ENCODE data around the gene DNM2.
"Not testable (repeated sequence)": the region's sequence is repeated elsewhere in the genome, so short reads cannot be mapped to it uniquely, and the experiment has no call there.

DNM2 gene

DNA sequence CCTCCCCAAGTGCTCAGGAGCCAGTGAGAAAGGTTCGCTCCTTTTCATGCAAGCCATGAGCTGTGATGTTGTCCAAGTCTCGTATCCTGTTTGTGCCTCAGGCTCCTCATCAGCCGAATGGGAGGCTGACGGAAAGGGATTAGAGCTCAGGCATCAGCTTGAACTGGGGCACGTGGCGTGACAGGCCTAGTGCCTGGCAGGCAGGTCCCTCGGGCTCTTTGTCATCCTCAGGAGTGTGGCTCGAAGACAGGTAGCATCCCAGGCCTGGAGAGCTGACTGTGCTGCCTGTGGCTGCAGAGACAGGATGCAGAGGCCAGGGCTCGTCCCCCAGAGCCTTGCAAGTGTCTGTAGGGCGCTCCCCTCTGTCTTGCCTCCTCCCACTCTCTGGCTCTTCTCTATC, 38.5 kb downstream of the DNM2 start:
- no peak for DNase-seq

DNA sequence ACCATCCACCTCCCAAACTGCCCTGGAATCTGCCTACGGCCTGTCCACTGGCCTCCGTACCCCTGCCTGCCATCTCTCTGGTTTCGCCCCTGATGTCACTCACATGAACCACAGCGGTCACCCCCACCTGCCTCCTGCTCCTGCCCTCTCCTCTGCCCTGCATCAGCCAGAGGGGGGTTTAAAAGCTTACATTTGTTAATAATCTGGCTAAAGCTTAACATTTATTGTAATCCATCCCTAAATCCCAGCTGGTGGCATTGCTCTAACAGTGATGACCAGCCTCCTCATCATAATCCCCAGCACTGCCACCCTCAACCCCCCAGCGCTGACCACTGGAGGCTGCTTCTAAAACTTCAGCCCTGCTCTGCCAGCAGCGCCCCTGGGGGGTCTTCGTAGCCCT, 38.9 kb downstream of the DNM2 start:
- no peak for DNase-seq

DNA sequence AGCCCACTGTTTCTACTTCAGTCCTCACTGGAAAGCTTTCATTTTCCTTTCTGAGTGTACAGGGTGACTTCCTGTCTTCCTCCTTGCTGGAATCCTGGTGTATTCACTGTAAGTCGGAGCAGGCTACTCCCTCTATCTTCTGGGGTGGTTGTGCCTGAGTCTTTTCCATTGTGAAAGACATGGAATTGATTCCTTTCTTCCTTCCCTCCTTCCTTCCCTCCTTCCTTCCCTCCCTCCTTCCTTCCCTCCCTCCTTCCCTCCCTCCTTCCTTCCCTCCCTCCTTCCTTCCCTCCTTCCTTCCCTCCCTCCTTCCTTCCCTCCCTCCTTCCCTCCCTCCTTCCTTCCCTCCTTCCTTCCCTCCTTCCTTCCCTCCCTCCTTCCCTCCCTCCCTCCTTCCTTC, 40.2 kb downstream of the DNM2 start:
- DNase-seq, result not testable (repeated sequence)

DNA sequence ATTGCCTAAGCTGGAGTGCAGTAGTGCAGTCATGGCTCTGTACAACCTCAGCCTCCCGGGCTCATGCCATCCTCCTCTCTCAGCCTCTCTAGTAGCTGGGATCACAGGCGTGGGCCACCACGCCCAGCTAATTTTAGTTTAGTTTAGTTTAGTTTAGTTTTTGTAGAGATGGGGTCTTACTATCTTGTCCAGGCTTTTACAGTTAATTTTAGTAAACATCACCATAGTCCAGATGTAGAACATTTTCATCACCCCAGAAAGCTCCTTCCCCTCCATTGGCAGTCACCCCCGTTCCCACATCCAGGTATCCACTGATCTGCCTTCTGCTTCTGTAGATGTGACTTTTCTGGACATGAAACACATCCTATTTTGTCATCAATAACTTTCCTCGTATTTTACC, 41.1 kb downstream of the DNM2 start:
- DNase-seq, result no peak

DNA sequence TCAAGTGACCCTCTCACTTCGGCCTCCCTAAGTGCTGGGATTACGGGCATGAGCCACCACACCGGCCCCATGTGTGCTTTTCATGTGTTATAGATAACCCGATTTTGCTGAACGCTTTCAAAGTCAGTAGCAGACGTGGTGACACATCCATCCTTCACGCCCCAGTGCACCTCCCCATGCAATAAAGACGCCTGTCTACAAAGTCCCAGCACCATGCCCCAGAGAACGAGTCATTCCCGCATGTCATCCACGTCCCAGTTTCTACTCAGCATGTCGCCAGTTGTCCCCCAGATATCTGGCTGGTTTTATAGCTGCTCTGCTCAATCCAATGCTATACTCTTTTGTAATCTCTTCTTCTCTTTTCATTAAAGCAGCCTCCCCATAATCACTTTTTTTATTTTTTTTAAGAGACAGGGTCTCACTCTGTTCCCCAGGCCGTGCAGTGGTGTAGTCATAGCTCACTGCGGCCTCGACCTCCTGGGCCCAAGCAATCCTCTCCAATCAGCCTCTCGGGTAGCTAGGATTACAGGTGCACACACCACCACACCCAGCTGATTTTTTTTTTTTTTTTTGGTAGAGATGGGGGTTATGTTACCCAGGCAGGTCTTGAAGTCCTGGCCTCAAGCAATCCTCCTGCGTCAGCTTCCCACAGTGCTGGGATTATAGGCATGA, 42.5 kb downstream of the DNM2 start:
- peak; percentile 42 for DNase-seq

DNA sequence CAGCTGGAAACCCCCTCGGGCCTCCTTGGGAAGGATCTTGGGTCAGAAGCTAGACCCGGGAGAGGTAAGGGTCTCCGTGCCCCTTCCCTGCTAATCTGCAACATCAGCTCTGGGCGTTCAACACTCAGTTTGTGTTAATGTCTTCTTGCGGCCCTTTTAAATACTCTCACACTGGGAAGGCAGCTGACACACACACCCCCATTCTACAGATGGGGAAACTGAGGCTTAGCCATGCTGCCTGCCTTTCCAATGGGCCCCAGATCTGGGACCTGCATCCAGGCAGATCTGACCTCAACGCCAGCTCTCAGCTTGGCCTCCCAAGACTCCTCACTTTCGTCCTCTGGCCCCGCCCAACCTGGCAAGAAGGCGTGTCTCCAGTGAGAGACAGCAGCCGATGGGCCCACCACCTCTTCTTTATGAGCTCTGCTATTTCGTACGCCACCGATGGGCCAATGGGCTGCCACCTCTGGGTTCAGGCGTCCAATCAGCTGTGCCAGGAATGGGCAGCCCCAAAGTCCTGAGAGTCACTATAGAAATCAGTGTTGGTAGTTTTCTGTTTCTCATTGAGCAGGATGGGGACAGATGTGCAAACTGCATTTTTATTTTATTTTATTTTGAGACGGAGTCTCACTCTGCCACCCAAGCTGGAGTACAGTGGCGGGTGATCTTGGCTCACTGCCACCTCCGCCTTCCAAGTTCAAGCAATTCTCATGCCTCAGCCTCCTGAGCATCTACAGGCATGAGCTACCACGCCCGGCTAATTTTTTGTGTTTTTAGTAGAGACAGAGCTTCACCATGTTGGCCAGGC, 43.8 kb downstream of the DNM2 start:
- DNase-seq, result no peak

DNA sequence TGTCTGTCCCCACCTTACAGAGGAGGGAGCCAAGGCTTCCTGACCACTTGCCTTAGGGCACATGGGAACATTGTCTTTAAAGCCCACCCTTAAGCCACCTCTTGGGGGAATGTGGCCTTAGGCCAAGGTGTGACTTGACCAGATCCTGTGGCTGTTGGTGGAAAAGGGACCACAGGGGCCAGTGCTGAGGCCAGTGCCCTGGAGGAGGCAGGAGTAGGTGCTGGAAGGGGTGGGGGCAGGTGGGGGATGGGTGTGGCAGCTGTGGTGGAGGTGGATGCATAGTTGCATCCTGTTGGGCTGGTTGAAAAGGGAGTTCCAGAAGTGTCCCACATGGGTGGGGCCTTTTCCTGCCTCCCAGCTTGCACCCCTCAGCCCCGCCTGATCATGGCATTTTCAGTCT, 44.8 kb downstream of the DNM2 start:
- DNase-seq, result no peak

DNA sequence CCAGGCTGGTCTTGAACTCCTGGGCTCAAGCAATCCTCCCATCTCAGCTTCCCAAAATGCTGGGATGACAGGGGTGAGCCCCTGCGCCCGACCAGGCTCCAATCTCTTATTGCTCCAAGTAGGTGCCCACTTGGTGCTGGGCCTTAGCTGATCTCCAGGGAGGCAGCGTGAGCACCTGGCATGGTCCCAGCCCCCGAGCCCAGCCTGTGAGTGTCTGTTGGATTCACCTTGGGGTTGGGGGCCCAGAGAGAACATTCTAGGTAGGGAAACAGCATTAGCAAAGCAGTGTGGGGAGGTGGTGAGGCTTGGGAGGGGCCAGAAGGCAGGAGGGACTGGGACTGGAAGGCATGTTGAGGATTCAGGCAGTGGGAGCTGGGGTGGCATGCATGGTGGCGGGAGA, 45.5 kb downstream of the DNM2 start:
- DNase-seq, result no peak

DNA sequence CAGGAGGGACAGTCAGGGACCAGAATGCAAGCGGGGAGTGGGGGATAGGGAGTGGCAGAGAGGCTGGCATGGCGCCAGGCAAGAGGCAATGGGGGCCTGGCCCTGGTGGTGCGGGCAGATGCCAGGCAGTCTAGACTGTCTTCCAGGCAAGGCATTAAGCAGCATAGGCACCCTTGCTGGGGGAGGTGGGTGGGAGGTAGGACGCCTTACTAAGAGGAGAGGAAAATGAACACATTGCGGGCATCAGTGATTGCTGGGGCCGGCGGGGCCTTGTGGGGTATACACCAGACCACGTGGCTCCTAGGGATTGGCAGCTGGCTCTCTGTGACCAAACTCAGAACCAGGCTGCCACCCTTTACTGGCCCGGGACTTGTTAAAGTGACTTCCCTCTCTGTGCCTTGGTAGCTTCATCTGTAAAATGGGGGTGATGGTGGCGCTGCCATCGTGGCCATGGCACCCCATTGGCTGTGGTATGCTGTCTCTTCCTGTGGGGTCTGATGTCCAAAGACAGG, 46.0 kb downstream of the DNM2 start:
- DNase-seq, result no peak

DNA sequence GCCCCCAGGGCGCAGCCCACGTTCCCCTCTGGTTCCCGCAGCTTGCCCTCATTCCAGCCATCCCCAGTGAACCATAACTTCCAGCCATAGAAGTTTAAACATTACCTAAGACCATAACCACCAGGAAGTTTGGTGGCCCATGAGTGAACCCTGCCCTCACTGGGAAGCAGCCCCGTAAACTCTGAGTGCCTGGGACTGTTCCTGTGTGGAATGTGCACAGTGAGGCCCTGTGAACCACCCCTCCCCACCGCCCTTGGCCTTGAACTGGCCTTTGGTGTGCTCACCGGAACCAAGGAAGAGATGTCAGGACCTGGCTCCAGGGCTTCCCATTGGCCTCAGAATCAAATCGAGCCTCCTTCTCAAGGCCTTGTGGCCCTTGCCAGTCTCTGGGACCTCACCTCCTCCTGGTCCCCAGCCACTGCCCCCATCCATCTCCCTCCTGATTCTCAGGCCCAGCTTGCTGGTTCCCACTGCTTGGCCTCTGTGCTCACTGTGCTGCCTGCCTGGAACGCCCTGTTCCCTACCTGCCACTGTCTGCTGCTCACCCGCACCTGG, 46.5 kb downstream of the DNM2 start:
- no peak for DNase-seq

DNA sequence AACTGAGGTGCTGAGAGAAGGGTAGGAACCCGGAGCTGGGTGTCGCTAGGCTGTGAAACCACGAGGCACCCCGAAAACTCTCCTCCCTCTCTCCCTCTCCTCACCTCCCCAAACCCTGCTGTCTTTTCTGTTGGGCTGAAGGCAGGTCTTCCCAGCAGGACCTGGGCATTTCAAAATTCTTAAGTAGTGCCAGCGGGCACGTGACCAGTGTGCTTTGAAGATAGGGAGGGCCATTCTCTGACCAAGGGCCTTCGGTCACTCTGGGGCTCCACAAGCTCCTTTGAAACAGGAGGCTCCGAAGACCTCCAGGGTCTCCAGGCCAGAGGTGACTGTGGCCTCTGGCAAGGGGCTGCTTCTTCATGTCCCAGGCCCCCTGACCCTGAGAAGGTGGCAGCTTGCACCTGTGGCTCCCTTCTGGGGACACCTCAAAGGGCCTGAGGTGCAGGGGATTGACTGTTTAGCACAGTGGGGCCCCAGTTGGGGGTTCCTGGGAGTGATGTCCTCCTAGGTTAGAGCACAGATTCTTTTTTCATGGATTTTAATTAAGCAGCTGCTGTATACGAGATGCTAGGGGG, 48.3 kb downstream of the DNM2 start:
- DNase-seq, result no peak

DNA sequence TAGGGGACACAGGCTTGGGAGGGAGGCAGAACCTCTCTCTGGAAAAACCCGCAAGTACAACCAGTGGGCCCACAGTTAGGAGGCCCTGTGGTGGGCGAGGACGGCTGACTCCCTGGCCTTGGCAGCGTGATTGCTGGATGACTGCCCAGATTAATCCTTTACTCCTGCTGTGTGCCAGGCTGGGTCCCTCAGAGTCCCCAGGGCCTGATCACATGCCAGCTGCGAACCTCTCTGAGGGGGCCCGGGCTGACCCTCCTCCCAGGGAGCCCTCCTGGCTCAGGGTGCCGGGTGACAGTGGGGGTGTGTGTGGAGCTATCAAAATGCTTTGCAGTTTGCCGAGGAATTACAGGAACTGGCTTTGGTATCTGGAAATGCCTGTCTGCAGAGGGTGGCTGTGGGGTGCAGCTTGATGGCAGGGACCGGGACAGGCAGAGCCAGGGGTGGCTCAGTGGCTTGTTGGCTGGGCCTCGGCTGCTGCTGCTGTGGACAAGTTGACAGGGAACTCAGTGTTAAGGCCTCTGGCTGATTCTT, 48.9 kb downstream of the DNM2 start:
- peak; percentile 68 for DNase-seq

DNA sequence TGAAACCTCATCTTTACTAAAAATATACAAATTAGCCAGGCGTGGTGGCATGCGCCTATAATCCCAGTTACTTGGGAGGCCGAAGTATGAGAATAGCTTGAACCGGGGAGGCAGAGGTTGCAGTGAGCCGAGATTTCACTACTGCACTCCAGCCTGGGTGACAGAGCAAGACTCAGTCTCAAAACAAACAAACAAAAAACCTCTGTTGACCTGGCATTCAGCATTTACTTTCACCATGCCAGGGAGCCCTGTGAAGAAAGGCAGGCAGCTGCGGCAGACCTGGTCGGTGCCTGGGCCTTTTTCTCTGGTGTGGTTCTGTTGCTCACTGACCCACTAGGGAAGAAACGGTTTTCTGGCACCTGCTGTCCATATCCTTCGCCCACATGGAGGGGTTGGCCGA, 49.8 kb downstream of the DNM2 start:
- no peak for DNase-seq

DNA sequence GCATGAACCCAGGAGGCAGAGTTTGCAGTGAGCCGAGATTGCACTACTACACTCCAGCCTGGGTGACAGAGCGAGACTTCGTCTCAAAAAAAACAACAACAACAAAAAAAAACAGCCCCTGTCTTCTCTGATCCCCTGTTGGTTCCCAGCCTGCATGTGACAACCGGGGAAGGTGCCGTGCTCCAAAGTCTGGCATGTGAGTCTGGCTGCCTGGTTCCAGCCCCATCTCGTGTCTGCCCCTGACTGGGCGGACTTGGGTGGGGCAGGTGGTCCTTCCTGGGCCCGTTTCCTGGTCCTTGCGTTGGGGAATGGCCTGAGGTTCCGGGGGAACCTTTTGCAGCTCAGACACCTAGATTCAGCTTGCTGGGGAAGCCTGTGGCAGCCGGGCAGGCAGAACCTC, 50.5 kb downstream of the DNM2 start:
- DNase-seq, result no peak

DNA sequence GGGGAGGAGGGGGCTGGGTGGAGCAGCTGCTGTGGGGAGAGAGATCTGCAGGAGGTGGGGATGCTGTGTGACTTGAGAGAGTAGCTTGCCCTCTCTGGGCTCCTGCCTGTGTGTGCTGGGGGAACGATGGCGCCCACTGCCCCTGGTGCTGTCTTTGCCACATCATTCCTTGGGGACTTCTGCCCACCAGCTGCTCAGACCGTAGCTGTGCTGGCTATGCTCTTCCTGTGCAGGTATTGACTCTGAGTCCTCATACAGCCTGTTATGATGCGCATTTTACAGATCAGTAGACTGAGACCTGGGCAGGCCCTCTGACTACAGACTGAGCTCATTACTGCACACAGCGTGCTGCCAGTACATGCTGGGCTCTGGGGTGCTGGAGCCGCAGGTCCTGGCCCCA, 51.1 kb downstream of the DNM2 start:
- DNase-seq, result no peak

DNA sequence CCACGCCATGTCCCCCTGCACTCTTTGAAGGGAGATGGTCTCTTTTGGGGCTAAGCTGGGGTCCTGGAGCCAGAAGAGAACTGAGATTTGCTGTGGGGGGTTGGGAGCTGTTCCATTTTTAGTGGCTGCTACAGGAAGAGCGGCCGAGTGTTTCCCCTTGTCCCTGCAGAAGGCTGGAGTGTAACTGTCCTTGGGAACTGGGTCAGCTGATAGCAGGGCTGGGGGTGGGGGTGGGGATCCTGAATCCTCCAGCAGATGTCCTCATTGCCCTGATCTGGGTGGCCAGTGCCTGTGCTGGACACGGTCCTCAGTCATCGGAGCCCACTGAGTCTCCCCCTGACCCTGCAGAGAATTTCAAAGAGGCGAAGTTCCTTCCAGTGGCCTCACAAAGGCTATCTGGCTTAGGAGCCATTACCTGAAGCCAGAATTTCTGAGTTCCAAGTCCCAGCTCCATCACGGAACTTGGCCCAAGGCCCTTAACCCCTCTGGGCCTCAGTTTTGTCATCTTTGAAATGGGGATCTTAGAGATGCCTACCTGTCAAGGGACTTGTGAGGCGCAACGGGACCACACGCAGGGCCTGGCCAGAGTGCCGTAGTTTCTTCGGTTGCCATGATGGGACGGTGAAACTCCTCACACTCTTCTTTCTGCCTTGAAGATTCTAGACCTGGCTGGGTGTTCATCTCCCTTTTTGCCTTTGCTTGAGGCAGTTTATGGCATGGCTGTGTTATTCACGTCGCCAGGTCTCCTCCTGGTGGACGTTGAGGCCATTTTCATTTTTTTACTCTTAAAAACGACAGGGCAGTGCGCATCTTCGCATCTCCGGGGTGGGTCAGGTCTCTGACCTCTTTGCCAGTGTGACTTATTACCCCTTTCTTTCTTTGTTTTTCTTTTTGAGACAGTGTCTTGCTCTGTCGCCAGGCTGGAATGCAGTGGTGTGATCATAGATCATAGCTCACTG, 51.9 kb downstream of the DNM2 start:
- no peak for DNase-seq

DNA sequence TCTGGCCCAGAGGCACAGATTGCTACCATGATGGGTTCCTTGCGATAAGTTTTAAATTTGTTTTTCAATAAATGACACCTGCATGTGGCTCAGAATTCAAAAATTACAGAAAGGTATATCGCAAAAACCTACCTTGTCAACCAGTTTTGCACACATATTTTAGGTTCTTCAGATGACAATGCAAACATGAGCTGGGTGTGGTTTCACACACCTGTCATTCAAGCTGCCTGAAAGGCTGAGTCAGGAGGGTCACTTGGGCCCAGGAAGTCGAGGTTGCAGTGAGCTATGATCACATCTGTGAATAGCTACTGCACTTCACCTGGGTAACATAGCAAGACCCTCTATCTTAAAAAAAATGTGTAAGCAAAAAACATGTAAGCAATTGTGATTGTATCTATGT, 56.1 kb downstream of the DNM2 start:
- no peak for DNase-seq

DNA sequence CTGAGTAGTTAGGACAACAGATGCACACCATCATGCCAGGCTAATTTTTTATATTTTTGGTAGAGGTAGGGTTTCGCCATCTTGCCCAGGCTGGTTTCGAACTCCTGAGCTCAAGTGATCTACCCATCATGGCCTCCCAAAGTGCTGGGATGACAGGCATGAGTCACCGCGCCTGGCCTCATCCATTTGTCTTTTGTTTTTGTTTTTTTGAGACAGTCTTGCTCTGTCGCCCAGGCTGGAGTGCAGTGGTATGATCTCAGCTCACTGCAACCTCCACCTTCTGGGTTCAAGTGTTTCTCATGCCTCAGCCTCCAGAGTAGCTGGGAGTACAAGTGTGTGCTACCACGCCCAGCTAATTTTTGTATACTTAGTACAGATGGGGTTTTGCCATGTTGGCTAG, 57.0 kb downstream of the DNM2 start:
- no peak for DNase-seq

DNA sequence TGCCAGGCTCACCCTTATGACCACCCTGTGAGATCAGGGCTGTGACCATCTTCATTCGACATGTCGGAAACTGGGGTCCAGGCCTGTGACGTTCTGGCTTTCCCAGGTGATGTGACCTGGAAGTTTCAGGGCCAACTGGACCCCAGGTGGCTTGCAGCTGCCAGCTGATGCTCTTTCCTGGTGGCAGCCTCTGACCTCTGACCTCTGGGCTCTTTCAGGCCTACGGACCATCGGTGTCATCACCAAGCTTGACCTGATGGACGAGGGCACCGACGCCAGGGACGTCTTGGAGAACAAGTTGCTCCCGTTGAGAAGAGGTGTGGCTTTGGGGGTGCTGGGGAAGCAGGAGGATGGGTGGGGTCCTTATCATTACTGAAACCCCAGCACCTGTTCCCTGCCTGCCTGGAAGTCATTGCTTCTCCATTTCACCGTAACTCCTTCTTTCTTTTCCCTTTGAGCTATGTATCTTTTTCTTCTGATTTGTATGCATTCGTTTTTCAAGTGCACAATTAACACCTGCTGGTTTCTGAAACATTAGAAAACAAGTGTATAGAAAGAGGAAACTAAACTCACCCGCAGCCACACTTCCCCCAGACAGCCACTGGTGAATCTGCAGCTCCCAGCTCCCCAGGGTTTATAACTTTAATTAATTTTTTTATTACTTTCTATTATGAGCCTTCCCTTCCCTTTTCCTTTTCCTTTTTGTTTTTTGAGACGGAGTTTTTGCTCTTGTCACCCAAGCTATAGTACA, 59.2 kb downstream of the DNM2 start:
- no peak for DNase-seq

DNA sequence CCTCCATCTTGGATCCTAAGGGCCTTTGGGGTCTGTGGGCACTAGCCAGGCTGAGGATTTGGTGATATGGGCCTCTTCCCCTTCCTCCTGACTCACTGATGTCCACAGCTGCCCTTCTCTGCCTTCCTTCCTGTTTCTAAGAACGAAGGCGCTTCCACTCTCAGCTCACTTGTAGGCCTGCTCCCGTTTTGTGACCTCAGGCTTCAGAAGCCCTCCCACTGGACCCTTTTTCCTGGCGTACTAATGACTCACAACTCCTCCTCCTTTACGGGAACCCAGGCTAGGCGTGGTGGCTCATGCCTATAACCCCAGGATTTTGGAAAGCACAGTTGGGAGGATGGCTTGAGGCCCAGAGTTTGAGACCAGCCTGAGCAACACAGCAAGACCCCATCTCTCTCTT, 62.5 kb downstream of the DNM2 start:
- no peak for DNase-seq

DNA sequence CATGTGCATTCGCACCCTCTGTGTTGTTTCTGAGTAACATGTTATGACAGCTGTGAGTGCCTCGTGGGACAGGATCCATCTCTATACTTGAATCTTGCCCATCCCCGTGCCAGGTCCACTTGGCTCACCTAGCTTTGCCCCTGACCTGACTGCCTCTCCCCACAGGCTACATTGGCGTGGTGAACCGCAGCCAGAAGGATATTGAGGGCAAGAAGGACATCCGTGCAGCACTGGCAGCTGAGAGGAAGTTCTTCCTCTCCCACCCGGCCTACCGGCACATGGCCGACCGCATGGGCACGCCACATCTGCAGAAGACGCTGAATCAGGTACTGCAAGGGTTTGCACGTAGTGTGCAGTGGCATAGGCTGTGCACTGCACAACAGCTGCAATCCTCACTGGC, 64.9 kb downstream of the DNM2 start:
- DNase-seq, result no peak

DNA sequence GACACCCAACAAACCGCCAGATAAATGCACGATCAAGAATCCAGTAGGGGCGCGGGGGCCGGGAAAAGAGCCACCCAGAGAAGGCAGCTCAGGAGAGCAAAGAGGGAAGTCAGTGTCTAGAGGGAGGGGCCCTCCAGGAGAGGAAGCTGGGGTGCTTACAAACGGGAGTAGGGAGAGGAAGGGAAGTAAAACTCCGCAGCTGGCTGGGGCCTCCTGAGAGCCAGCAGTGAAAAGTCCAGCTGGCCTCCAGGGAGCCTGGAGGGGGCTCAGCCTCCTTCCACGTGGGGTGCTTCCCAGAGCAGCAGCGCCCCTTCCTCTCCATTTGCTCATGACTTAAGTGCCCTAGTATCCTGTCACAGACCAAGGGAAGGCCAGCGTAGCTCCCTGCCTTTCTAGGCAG, 66.4 kb downstream of the DNM2 start:
- DNase-seq, result no peak

Data from NCI-H2171 (cell line).